ENCODE results near the gene RND2.

GRCh38 chr17:42997984-42998938 lies 26.8 kb upstream of the RND2 start, which contains the start of gene RPL27:
- TF ChIP-seq TAF1 (IDR thresholded peaks at IDR 0.05; ENCODE audit: borderline replicate concordance, insufficient read depth, low read length) (peak; percentile 99), REST (IDR thresholded peaks at IDR 0.05; ENCODE audit: insufficient read depth in 1 of 2, low read depth in 2 of 2, low read length in 2 of 2) (peak in 1 of 2 experiments; percentile 72; a peak in 2 of 4 replicates), POLR2AphosphoS5 (IDR thresholded peaks at IDR 0.05; ENCODE audit: low read depth, low read length) (peak; percentile 98)
